Urinary bladder (tissue), 4 donors: ENCODE measurements around the gene CERKL. TPM values are rescaled to one million over a fixed set of nuclear protein-coding genes. Genes with fewer than 3 reads are reported as not detected.

Experiments
- DNase-seq: peaks from one replicate; pipeline ENCODE4 v3.0.0-alpha.2; 2015; ENCODE audit errors: extremely low spot score
- H3K27ac ChIP-seq: one replicate; pipeline ENCODE4 v1.5.1; 2013; ENCODE audit warnings: low read depth, mild to moderate bottlenecking, moderate library complexity
- H3K36me3 ChIP-seq: one replicate; pipeline ENCODE4 v1.6.1; 2013; ENCODE audit warnings: mild to moderate bottlenecking, moderate library complexity; ENCODE audit not compliant: insufficient read depth
- H3K4me1 ChIP-seq: one replicate; pipeline ENCODE4 v1.6.1; 2013; ENCODE audit warnings: mild to moderate bottlenecking, moderate library complexity; ENCODE audit not compliant: insufficient read depth
- H3K4me3 ChIP-seq: one replicate; pipeline ENCODE4 v1.5.1; 2013; ENCODE audit warnings: low read depth, low read length
- WGBS: extraction: QIAGEN DNeasy Blood & Tissue Kit; methylation state at CpG from one replicate; pipeline ENCODE4 v1.1.7; 2013; 5-methylcytosine and 5-hydroxymethylcytosine counted together
- polyA plus RNA-seq: library from polyadenylated mRNA; stranded (reverse); fragments of 200-250 nt; gene quantifications from one replicate; pipeline ENCODE4 v1.2.3, GENCODE V29; 2013
- total RNA-seq: library from RNA; depleted of rRNA; stranded (reverse); fragments of >200 nt; gene quantifications from one replicate; pipeline ENCODE4 v1.2.3, GENCODE V29; 2014
- donor health status: healthy with polysubstance abuse.
- donor health status: healthy.

CERKL gene
- total and polyA plus RNA-seq, 2 donors: not detected

GRCh38 chr2:181520253-181520652, 136.7 kb downstream of the CERKL start:
- H3K4me1 ChIP-seq: no peaks in the 10 kb centered on the region
- H3K4me3 ChIP-seq: no peak overlapping the region
- WGBS: 100% methylated on average over 1 of the region's 1 CpG
- no peak overlapping the region for H3K27ac ChIP-seq
- DNase-seq: no peak
- peaks cover 3% of the 10 kb centered on the region for H3K36me3 ChIP-seq

- H3K27ac ChIP-seq: no peak overlapping the region
- no peaks in the 10 kb centered on the region for H3K36me3 ChIP-seq
- no peaks in the 10 kb centered on the region for H3K4me1 ChIP-seq
- no peak for DNase-seq
- no peak overlapping the region for H3K4me3 ChIP-seq
- WGBS: 41% methylated on average over 1 of the region's 1 CpG
Measured at GRCh38 chr2:181517685-181518301, 139.1 kb downstream of the CERKL start.

GRCh38 chr2:181516992-181517391, 139.9 kb downstream of the CERKL start:
- H3K4me1 ChIP-seq: no peaks in the 10 kb centered on the region
- DNase-seq: no peak
- H3K27ac ChIP-seq: no peak overlapping the region
- no peaks in the 10 kb centered on the region for H3K36me3 ChIP-seq
- H3K4me3 ChIP-seq: no peak overlapping the region

- no peak for DNase-seq
- Histone ChIP-seq H3K27ac (no peak overlapping the region), H3K36me3 (no peaks in the 10 kb centered on the region), H3K4me3 (no peak overlapping the region), H3K4me1 (no peaks in the 10 kb centered on the region)
- 53% methylated on average over 3 of the region's 3 CpGs for WGBS
Measured at GRCh38 chr2:181515719-181516118, 141.2 kb downstream of the CERKL start.

- H3K36me3 ChIP-seq: peaks cover 2% of the 10 kb centered on the region
- H3K4me1 ChIP-seq: no peaks in the 10 kb centered on the region
- H3K4me3 ChIP-seq: no peak overlapping the region
- no peak overlapping the region for H3K27ac ChIP-seq
- 93% methylated on average over 4 of the region's 4 CpGs for WGBS
- no peak for DNase-seq
Measured at GRCh38 chr2:181500201-181500600, 156.7 kb downstream of the CERKL start.

- Histone ChIP-seq H3K4me3 (no peak overlapping the region), H3K36me3 (peaks cover 2% of the 10 kb centered on the region), H3K27ac (no peak overlapping the region), H3K4me1 (no peaks in the 10 kb centered on the region)
- DNase-seq: no peak
- WGBS: 78% methylated on average over 4 of the region's 4 CpGs
Measured at GRCh38 chr2:181499231-181499630, 157.7 kb downstream of the CERKL start.

Other genes starting within 250 kb of the CERKL start
- gene ITGA4, start 199.7 kb downstream of the CERKL start, total RNA-seq: 49.2 TPM
- gene ITGA4, start 199.7 kb downstream of the CERKL start, polyA plus RNA-seq: 5.2 TPM
- gene NEUROD1, start 23.4 kb upstream of the CERKL start, total RNA-seq: not detected
- gene NEUROD1, start 23.4 kb upstream of the CERKL start, polyA plus RNA-seq: not detected
- 166 TPM for gene ITPRID2, start 234.6 kb upstream of the CERKL start, total RNA-seq
- 50.9 TPM for gene ITPRID2, start 234.6 kb upstream of the CERKL start, polyA plus RNA-seq